BLaER1 treated with 17β-estradiol and CSF1 and Interleukin-3, amounts not matched to agents 10 nM and 100 nM (cell line): ENCODE results near the gene AMER2.
A peak's percentile ranks its signal among the peaks of the same experiment; 100 is the strongest.

Experiments used
- H3K27ac ChIP-seq, 11 experiments: shearing (Covaris generic); formaldehyde crosslinking; 2 replicates each; pipeline ENCODE4 v1.8.1; 2022
- H3K27me3 ChIP-seq, 11 experiments: shearing (Covaris generic); formaldehyde crosslinking; 2 replicates each; pipeline ENCODE4 v1.8.1; 2022
- H3K36me3 ChIP-seq, 11 experiments: shearing (Covaris generic); formaldehyde crosslinking; 2 replicates each; pipeline ENCODE4 v1.8.1; 2022
- H3K4me1 ChIP-seq, 10 experiments: shearing (Covaris generic); formaldehyde crosslinking; 2 replicates each; pipeline ENCODE4 v1.8.1; 2022
- H3K4me2 ChIP-seq, 11 experiments: shearing (Covaris generic); formaldehyde crosslinking; 2 replicates each; pipeline ENCODE4 v1.8.1; 2022
- H3K4me3 ChIP-seq, 10 experiments: shearing (Covaris generic); formaldehyde crosslinking; 2 replicates each; pipeline ENCODE4 v1.8.1; 2022
- H3K9ac ChIP-seq, 11 experiments: shearing (Covaris generic); formaldehyde crosslinking; 2 replicates each; pipeline ENCODE4 v1.8.1; 2022
- H3K9me3 ChIP-seq, 11 experiments: shearing (Covaris generic); formaldehyde crosslinking; replicated peaks in 1 of 11; 2 replicates each; pipeline ENCODE4 v1.8.1; 2022
- H4K20me1 ChIP-seq, 11 experiments: shearing (Covaris generic); formaldehyde crosslinking; 2 replicates each; pipeline ENCODE4 v1.8.1; 2022
- Cebpa-rat ChIP-seq, 11 experiments: shearing (Covaris generic); IDR thresholded peaks; 2 replicates each; pipeline ENCODE4 v1.8.1; 2022

The AMER2 gene

GRCh38 chr13:25132751-25133390, 39.2 kb downstream of the AMER2 start:
- H3K4me2 ChIP-seq: peak overlapping the region in 3 of 11 experiments; percentile 2 to 34 (median 11); a peak in 3 of 22 replicates
- H3K36me3 ChIP-seq: no peaks in the 10 kb centered on the region
- TF ChIP-seq Cebpa-rat (IDR thresholded peaks at IDR 0.05): no peak
- H3K4me3 ChIP-seq: no peak overlapping the region
- no peak overlapping the region for H3K9ac ChIP-seq
- no peaks in the 10 kb centered on the region for H3K27me3 ChIP-seq
- no peaks in the 10 kb centered on the region for H4K20me1 ChIP-seq
- peaks cover 0 to 10% (median 6%) of the 10 kb centered on the region in 11 experiments; a peak in 8 of 22 replicates for H3K9me3 ChIP-seq
- no peak overlapping the region for H3K27ac ChIP-seq
- peaks cover 4 to 20% (median 7%) of the 10 kb centered on the region in 10 experiments; a peak in 8 of 20 replicates for H3K4me1 ChIP-seq

DNA sequence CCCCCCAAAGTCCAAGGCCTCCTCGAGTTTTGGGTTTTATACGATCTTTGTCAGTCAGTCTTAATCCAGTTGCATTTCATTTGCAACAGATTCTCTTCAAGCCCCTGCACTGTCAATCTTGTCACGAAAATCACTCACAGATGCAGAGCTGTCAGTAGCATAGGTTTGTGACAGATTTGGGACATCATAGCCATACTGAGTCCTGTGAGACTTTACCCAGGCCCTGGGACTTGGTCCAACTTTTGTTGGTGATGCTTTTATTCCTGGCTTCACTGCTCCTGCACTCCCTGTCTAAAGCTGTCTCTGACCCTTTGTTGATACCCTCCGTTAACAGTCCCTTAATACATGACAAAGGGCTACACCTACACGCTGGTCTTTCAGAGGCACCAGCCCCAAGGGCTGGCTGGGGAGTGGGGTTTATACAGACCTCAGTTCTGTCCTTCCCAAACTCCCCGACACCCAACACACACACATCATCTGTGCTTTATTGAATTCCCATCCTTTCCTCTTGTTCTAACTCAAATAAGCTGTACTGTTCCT, 40.1 kb downstream of the AMER2 start:
- Histone ChIP-seq H3K27ac (no peak overlapping the region), H3K4me3 (no peak overlapping the region), H4K20me1 (no peaks in the 10 kb centered on the region), H3K36me3 (no peaks in the 10 kb centered on the region), H3K9ac (no peak overlapping the region), H3K4me2 (0 out of 22 replicates have a peak overlapping the region, but pooled peaks of 1 of the 11 experiments have one; percentile 11), H3K27me3 (no peaks in the 10 kb centered on the region), H3K4me1 (peaks cover 4 to 20% (median 7%) of the 10 kb centered on the region in 10 experiments; a peak in 8 of 20 replicates), H3K9me3 (peaks cover 0 to 10% (median 6%) of the 10 kb centered on the region in 11 experiments; a peak in 9 of 22 replicates)
- no peak for TF ChIP-seq Cebpa-rat (IDR thresholded peaks at IDR 0.05)

GRCh38 chr13:25130944-25131343, 41.1 kb downstream of the AMER2 start:
- Histone ChIP-seq H3K27ac (no peak overlapping the region), H3K9me3 (peaks cover 0 to 12% (median 6%) of the 10 kb centered on the region in 11 experiments; a peak in 13 of 22 replicates), H3K27me3 (no peaks in the 10 kb centered on the region), H3K4me2 (peak overlapping the region in 5 of 11 experiments; percentile 11 to 37 (median 32); a peak in 4 of 22 replicates), H3K4me3 (no peak overlapping the region), H4K20me1 (no peaks in the 10 kb centered on the region), H3K9ac (no peak overlapping the region), H3K36me3 (no peaks in the 10 kb centered on the region), H3K4me1 (peaks cover 4 to 20% (median 7%) of the 10 kb centered on the region in 10 experiments; a peak in 8 of 20 replicates)
- TF ChIP-seq Cebpa-rat (IDR thresholded peaks at IDR 0.05): no peak

GRCh38 chr13:25118378-25118905, 53.6 kb downstream of the AMER2 start:
- Histone ChIP-seq H3K9me3 (peaks cover 5 to 16% (median 13%) of the 10 kb centered on the region in 11 experiments; a peak in 21 of 22 replicates), H3K27ac (peak overlapping the region in 5 of 11 experiments; percentile 27 to 55 (median 29); a peak in 9 of 22 replicates), H4K20me1 (no peaks in the 10 kb centered on the region), H3K9ac (no peak overlapping the region), H3K4me3 (no peak overlapping the region), H3K27me3 (no peaks in the 10 kb centered on the region), H3K4me1 (peaks cover 32 to 62% (median 49%) of the 10 kb centered on the region in 10 experiments), H3K36me3 (no peaks in the 10 kb centered on the region), H3K4me2 (peak overlapping the region; percentile 47 to 74 (median 68))
- no peak for TF ChIP-seq Cebpa-rat (IDR thresholded peaks at IDR 0.05)

DNA sequence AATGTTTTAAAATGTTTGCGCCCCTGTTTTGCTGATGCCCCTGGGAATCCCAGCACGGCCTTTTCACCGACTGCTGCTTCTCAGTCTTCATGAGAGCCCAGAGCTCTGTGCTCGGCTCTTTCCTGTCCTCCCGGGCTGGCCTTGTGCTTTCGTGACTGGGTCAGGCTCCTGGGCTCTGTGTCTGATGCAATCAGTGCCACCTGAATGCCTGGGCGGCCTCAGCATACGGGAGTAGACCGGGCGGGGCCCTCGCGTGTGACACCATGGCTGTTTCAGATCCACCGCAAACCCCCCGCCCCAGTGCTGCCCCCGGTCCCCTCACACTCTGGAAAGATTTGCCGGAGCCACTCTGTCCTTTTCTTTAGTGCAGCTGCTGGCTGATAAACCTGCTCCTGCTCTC, 54.8 kb downstream of the AMER2 start:
- Histone ChIP-seq H3K4me2 (peak overlapping the region; percentile 47 to 74 (median 68); a peak in 15 of 22 replicates), H3K4me3 (no peak overlapping the region), H3K36me3 (no peaks in the 10 kb centered on the region), H3K27me3 (no peaks in the 10 kb centered on the region), H4K20me1 (no peaks in the 10 kb centered on the region), H3K4me1 (peaks cover 32 to 72% (median 53%) of the 10 kb centered on the region in 10 experiments), H3K9ac (no peak overlapping the region), H3K9me3 (peaks cover 0 to 9% (median 4%) of the 10 kb centered on the region in 11 experiments; a peak in 13 of 22 replicates), H3K27ac (peak overlapping the region in 2 of 11 experiments; percentile 29 to 55; a peak in 2 of 22 replicates)
- no peak for TF ChIP-seq Cebpa-rat (IDR thresholded peaks at IDR 0.05)

DNA sequence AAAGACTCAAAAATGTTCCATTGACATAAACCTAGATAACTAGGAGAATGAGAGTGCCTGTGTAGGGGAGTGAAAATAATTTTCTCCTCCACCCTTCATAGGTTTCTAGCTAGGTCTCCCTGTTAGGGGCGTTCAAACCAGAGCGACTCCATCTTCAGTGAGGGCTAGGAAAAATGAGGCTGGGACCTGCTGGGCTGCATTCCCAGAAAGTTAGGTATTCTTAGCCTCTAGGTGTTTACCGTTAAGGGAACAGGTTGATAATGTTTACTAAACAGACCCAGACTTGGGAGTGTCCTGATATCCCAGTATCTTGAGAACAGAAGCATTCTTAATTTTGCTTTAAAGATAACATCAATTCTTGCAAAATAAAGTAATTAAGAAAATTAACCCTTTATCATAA, 56.0 kb downstream of the AMER2 start:
- Histone ChIP-seq H3K36me3 (no peaks in the 10 kb centered on the region), H4K20me1 (no peaks in the 10 kb centered on the region), H3K4me3 (no peak overlapping the region), H3K27me3 (no peaks in the 10 kb centered on the region), H3K4me1 (peaks cover 32 to 74% (median 53%) of the 10 kb centered on the region in 10 experiments), H3K9me3 (no peaks in the 10 kb centered on the region; a peak in 2 of 22 replicates), H3K4me2 (no peak overlapping the region), H3K9ac (no peak overlapping the region), H3K27ac (no peak overlapping the region)
- TF ChIP-seq Cebpa-rat (IDR thresholded peaks at IDR 0.05): no peak

DNA sequence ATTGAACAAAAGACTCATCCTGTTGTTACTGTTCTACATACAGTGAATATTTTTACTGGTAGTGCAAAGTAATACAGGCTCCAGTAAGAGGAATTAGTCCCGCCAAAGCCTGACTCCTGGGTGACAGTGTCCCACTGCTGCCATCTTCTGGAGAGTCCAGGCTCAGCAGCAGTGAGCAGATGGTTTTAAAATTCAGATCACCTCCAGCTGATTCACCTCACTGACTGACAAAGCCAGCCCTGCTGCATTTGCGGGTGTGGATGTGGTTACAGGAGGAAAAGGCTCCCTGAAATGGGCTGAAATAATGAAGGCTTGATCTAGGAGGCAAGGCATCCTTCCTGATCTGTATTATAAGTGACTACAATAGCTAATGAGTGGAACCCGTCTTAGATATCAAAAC, 57.9 kb downstream of the AMER2 start:
- Histone ChIP-seq H3K4me1 (peaks cover 32 to 70% (median 49%) of the 10 kb centered on the region in 10 experiments), H3K9me3 (no peaks in the 10 kb centered on the region), H3K27me3 (no peaks in the 10 kb centered on the region), H4K20me1 (no peaks in the 10 kb centered on the region), H3K4me3 (0 out of 20 replicates have a peak overlapping the region, but pooled peaks of 1 of the 10 experiments have one; percentile 36), H3K4me2 (peak overlapping the region; percentile 69 to 92 (median 81)), H3K36me3 (no peaks in the 10 kb centered on the region), H3K9ac (peak overlapping the region in 6 of 11 experiments; percentile 15 to 59 (median 44); a peak in 9 of 22 replicates), H3K27ac (peak overlapping the region in 10 of 11 experiments; percentile 7 to 72 (median 59); a peak in 18 of 22 replicates)
- TF ChIP-seq Cebpa-rat (IDR thresholded peaks at IDR 0.05): no peak

DNA sequence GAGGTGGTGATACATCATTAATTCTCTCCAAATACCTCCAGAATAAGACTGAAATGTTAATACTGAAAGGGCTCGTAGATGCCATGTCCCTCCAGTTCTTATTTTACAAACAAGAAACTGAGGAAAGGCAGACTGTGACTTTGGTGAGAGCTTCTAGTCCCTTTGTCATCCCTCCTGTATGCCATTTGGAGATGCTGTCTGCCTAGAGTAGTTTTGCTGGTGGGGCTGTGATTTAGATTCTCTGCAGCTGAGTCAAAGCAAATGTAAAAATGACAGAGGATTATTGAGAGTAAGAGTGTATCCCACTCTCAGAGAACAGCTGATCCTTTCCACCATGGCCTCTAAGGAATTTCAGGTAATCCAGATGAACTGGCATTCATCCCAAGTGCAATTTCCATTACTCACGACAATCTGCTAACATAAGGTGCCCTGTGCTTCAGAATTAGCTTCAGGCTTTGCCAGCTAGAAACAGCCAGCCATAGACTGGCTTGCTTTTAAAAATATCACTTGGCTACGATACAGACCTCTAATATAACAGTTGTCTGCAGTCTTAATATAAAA, 59.3 kb downstream of the AMER2 start:
- Histone ChIP-seq H4K20me1 (no peaks in the 10 kb centered on the region), H3K27me3 (no peaks in the 10 kb centered on the region), H3K4me3 (no peak overlapping the region), H3K9me3 (0 out of 22 replicates have a peak, but pooled peaks cover 0 to 1% (median 0%) of the 10 kb centered on the region in 11 experiments), H3K9ac (no peak overlapping the region), H3K36me3 (no peaks in the 10 kb centered on the region), H3K4me1 (peaks cover 19 to 56% (median 34%) of the 10 kb centered on the region in 10 experiments), H3K4me2 (peak overlapping the region in 3 of 11 experiments; percentile 7 to 30 (median 11); a peak in 1 of 22 replicates), H3K27ac (no peak overlapping the region)
- no peak for TF ChIP-seq Cebpa-rat (IDR thresholded peaks at IDR 0.05)
